ENCODE data around the gene STAU1.
"Not testable (repeated sequence)": the region's sequence is repeated elsewhere in the genome, so short reads cannot be mapped to it uniquely, and the experiment has no call there.

The STAU1 gene

DNA sequence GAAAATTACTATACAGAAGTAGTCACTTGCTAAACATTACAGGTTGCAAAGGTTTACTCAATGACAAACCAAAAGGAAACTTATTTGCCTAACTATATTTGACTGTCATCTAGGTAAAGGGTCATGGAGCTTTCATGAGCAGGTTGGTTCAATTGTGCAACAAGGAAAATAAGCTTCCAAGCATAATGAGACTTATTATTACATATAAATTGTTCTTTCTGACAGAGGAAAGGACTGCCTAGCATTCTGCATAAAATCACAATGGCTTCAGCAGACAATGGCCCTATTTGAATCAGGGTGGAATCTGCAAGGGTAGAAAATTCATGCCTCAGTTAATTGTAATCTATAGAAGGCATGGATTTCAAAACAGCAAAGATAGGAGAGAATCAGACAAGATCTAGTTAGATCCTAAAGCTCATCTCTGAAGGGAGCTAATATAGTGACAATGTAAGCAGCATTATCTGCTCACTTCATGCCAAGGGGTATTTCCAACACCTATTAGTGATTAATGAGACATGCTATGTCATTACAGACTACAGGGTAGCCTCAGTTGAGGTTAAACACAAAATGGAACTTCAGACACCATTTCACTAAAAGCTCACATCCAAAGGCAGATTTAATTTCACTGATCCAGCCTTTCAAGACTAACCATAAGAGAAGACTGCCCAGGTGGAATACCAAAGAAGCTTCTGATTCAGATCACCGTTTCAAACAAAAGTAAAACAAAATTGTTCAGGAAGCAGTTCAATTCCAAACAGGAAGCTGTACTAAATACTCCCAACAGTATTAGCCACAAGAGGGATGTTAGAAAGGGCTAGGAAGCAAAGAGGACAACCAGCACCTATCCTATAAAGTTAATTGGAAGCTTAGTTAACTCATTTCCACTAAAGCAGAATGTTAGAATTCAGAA, 8.5 kb downstream of the STAU1 start:
- in situ Hi-C loops (cut with MboI; ENCODE audit: low pct_unique_long_range_greater_than_20kb, low sequenced_read_pairs, unreplicated experiment), result no loop called here
- DNase-seq (ENCODE audit: low spot score), result peak; percentile 55

DNA sequence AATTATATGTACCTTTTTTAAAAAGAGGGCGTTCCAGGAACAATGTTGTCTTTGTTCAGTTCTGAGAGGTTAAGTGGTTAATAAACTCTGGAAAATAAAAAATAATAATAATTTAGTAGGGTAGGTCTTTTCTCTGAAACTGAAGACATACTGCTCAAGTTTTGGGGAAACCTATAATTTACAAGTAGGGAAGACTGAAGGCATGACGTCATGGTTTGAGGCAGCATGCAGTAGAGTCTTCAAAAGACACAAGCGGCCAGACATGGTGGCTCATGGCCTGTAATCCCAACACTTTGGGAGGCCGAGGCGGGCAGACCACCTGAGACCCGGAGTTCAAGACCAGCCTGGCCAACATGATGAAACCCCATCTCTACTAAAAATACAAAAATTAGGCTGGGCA, 14.0 kb downstream of the STAU1 start:
- in situ Hi-C loops (cut with MboI; ENCODE audit: low pct_unique_long_range_greater_than_20kb, low sequenced_read_pairs, unreplicated experiment), result no loop called here
- TF ChIP-seq, protein P1, sequence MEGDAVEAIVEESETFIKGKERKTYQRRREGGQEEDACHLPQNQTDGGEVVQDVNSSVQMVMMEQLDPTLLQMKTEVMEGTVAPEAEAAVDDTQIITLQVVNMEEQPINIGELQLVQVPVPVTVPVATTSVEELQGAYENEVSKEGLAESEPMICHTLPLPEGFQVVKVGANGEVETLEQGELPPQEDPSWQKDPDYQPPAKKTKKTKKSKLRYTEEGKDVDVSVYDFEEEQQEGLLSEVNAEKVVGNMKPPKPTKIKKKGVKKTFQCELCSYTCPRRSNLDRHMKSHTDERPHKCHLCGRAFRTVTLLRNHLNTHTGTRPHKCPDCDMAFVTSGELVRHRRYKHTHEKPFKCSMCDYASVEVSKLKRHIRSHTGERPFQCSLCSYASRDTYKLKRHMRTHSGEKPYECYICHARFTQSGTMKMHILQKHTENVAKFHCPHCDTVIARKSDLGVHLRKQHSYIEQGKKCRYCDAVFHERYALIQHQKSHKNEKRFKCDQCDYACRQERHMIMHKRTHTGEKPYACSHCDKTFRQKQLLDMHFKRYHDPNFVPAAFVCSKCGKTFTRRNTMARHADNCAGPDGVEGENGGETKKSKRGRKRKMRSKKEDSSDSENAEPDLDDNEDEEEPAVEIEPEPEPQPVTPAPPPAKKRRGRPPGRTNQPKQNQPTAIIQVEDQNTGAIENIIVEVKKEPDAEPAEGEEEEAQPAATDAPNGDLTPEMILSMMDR (IDR thresholded peaks at IDR 0.05; ENCODE audit: extremely low read depth, insufficient read depth, missing control alignments), result no peak
- DNase-seq (ENCODE audit: low spot score), result no peak

More for the DNA sequence above, 8.5 kb downstream of the STAU1 start:
- TF ChIP-seq, protein P1 (IDR thresholded peaks at IDR 0.05; ENCODE audit: extremely low read depth, insufficient read depth, missing control alignments), result no peak

DNA sequence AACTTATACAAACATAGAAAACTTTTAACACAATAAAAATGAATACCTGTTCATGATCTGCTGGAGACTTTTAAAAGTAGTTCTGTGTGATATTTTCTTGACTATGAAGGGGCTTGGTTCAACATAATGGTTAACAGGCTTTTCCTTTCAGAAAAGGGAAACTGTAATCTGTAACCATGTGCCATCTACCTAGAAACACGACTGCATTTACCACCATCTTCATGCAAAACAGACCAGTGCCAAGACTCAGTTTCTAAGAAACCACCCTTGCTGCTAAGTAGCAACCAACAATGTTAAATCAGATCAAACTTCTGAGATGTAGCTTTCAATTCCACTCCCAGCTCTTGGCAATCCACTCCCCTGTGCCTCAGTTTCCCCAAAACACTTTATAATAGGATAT, 15.7 kb downstream of the STAU1 start:
- TF ChIP-seq, protein P1 (IDR thresholded peaks at IDR 0.05; ENCODE audit: extremely low read depth, insufficient read depth, missing control alignments), result no peak
- no peak for DNase-seq (ENCODE audit: low spot score)
- in situ Hi-C loops (cut with MboI; ENCODE audit: low pct_unique_long_range_greater_than_20kb, low sequenced_read_pairs, unreplicated experiment), result no loop called here

DNA sequence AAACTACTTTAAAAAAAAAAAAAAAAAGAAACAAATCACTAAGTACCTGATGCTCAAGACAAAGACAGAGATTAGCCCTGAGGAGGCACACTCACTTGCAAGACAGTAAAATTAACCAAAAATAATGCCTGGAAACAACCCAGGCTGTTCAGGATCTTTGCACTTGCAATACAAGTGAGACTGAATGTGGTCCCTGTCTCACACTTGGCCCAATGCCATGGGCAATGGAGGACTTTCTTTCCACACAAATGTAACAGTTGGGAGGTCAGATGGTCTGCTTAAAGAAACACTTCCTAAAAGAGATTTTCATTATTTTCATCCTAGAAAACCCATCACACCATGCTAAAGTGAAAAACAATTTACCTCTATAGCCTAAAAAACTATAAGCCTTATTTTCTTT, 16.2 kb downstream of the STAU1 start:
- in situ Hi-C loops (cut with MboI; ENCODE audit: low pct_unique_long_range_greater_than_20kb, low sequenced_read_pairs, unreplicated experiment), result no loop called here
- DNase-seq (ENCODE audit: low spot score), result no peak
- TF ChIP-seq, protein P1 (IDR thresholded peaks at IDR 0.05; ENCODE audit: extremely low read depth, insufficient read depth, missing control alignments), result no peak

DNA sequence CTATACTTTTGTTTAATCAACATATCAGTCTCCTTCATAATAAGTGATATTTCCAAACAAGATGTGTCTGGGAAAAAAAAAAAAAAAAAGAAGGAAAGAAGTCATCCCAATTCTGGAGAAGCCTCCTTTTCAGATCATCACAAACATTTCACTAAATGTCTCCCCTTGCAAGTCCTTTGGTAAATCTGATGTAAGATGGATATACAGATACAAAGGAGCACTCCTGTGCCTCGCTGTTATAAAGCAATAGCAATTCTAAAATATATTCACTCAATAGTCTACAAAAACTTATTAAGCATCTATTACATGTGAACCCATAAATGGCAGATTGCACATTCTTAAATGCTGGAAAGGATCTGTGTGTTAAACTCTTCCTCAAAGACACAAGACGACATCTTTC, 17.4 kb downstream of the STAU1 start:
- DNase-seq (ENCODE audit: low spot score), result no peak
- in situ Hi-C loops (cut with MboI; ENCODE audit: low pct_unique_long_range_greater_than_20kb, low sequenced_read_pairs, unreplicated experiment), result no loop called here
- TF ChIP-seq, protein P1 (IDR thresholded peaks at IDR 0.05; ENCODE audit: extremely low read depth, insufficient read depth, missing control alignments), result no peak

DNA sequence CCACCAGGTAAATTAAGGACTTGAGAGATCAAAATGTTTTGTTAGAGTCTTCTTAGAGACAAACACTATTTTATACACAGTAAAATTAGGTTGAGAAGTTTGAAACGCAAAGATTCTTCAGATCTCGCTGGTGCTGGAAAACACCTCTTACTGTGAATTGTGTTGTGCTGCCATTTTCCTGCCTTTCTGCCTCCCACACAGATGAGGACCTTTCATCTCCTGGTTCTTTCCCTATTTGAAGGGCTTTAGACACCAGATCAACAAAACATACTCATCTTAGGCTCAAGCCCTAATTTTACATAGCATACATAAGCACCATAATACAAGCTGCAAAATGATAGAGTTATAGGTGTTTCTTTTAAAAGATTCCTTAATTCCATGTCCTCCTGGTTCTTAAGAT, 18.6 kb downstream of the STAU1 start:
- in situ Hi-C loops (cut with MboI; ENCODE audit: low pct_unique_long_range_greater_than_20kb, low sequenced_read_pairs, unreplicated experiment), result no loop called here

DNA sequence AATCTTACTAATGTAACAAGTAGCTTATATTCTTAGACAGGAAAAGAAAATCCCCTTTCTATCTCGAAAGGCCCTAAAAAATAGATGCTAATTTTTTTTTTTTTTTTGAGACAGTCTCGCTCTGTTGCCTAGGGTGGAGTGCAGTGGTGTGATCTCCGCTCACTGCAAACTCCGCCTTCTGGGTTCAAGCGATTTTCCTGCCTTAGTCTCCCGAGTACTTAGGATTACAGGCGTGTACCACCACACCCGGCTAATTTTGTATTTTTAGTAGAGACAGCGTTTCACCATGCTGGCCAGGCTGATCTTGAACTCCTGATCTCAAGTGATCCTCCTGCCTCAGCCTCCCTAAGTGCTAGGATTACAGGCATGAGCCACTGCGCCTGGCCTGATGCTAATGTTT, 19.3 kb downstream of the STAU1 start:
- in situ Hi-C loops (cut with MboI; ENCODE audit: low pct_unique_long_range_greater_than_20kb, low sequenced_read_pairs, unreplicated experiment); DNase-seq (ENCODE audit: low spot score): not testable (repeated sequence)

More for the DNA sequence above, 18.6 kb downstream of the STAU1 start:
- no peak for DNase-seq (ENCODE audit: low spot score)
- TF ChIP-seq, protein P1 (IDR thresholded peaks at IDR 0.05; ENCODE audit: extremely low read depth, insufficient read depth, missing control alignments), result no peak
